Endothelial cell of umbilical vein (primary cell): ENCODE data around the gene CABCOCO1. TPM values are rescaled to one million over a fixed set of nuclear protein-coding genes. Genes with fewer than 3 reads are reported as not detected.

Source experiments
- BruUV-seq: library from RNA; stranded (reverse); fragments of 400-500 nt; replicated peaks from 2 replicates; lab custom pipeline; 2021; lab: Mats Ljungman, UMichigan
- CTCF ChIA-PET: fragments of 300-600, 350-600 bp; sonication (Branson Sonifier 250); formaldehyde crosslinking; loops from one replicate; lab custom pipeline; 2021; ENCODE audit warnings: antibody characterized with exemption, inconsistent platforms; lab: Charles Lee
- POLR2A ChIA-PET: fragments of 300-600, 350-600 bp; sonication (Branson Sonifier 250); formaldehyde crosslinking; loops from one replicate; lab custom pipeline; 2021; ENCODE audit warnings: antibody characterized with exemption, inconsistent platforms; lab: Charles Lee
- DNase-seq: peaks from one replicate; pipeline ENCODE4 v3.0.0-alpha.2; 2011; ENCODE audit warnings: low read depth, low spot score
- FAIRE-seq: peaks from 2 replicates; lab custom pipeline; 2011; peaks lifted over from hg19 to GRCh38; lab: Jason Lieb, UNC
- H2AFZ ChIP-seq: 2 replicates; pipeline ENCODE4 v1.6.0; 2012; ENCODE audit warnings: low read depth, low read length, control low read depth, inconsistent platforms
- H3K27ac ChIP-seq: 2 replicates; pipeline ENCODE4 v1.5.1; 2011; ENCODE audit warnings: low read depth, mild to moderate bottlenecking, control low read depth, low read length, moderate library complexity; ENCODE audit not compliant: insufficient read depth
- H3K27me3 ChIP-seq, 2 experiments: 2 replicates each; pipeline versions ENCODE4 v1.6.0 to v1.6.1; 2011; ENCODE audit warnings: low read length in 2 of 2, mixed read lengths in 1 of 2; ENCODE audit not compliant: control insufficient read depth in 2 of 2, insufficient read depth in 2 of 2
- H3K36me3 ChIP-seq, 2 experiments: 2 replicates in 1 of 2; 3 replicates in 1 of 2; pipeline ENCODE4 v1.5.1; 2011; ENCODE audit warnings: low read length in 2 of 2, mild to moderate bottlenecking in 1 of 2, moderate library complexity in 1 of 2; ENCODE audit not compliant: control insufficient read depth in 2 of 2, insufficient read depth in 2 of 2; ENCODE audit errors: extremely low read depth in 1 of 2
- H3K4me1 ChIP-seq: 3 replicates; pipeline ENCODE4 v1.5.1; 2011; ENCODE audit warnings: mild to moderate bottlenecking, low read length; ENCODE audit not compliant: control insufficient read depth, insufficient read depth; ENCODE audit errors: extremely low read depth
- H3K4me2 ChIP-seq: 2 replicates; pipeline ENCODE4 v1.6.1; 2011; ENCODE audit warnings: low read length, control low read depth, mixed read lengths; ENCODE audit not compliant: insufficient read depth
- H3K4me3 ChIP-seq, 3 experiments: fragments of 200-600 bp in 1 of 3; sonication (generic), shearing (Covaris generic) in 1 of 3; replicated peaks in 1 of 3; 2 replicates each; pipeline ENCODE4 v1.5.1; 2011 to 2016; ENCODE audit warnings: control low read depth in 3 of 3, low read length in 3 of 3, mild to moderate bottlenecking in 2 of 3, inconsistent platforms in 1 of 3, low read depth in 1 of 3, moderate library complexity in 1 of 3; ENCODE audit not compliant: insufficient read depth in 1 of 3
- H3K79me2 ChIP-seq: 2 replicates; pipeline ENCODE4 v1.6.0; 2012; ENCODE audit warnings: low read length, inconsistent platforms; ENCODE audit not compliant: control insufficient read depth, insufficient read depth
- H3K9ac ChIP-seq: replicated peaks from 2 replicates; pipeline ENCODE3; 2011; ENCODE audit warnings: low read length, control low read depth; ENCODE audit not compliant: insufficient read depth; ENCODE audit errors: extremely low read depth
- H3K9me1 ChIP-seq: replicated peaks from 3 replicates; pipeline ENCODE4 v1.6.0; 2011; ENCODE audit warnings: mild to moderate bottlenecking, low read length; ENCODE audit not compliant: control insufficient read depth, insufficient read depth; ENCODE audit errors: extremely low read depth
- H3K9me3 ChIP-seq: replicated peaks from 2 replicates; pipeline ENCODE4 v1.5.1; 2012; ENCODE audit warnings: low read length, inconsistent platforms; ENCODE audit not compliant: control insufficient read depth, insufficient read depth
- H4K20me1 ChIP-seq: replicated peaks from 2 replicates; pipeline ENCODE3; 2011; ENCODE audit warnings: mild to moderate bottlenecking, low read length; ENCODE audit not compliant: control insufficient read depth, insufficient read depth; ENCODE audit errors: extremely low read depth
- EZH2 ChIP-seq: IDR thresholded peaks from 2 replicates; pipeline ENCODE4 v1.6.1; 2012; ENCODE audit warnings: borderline replicate concordance, low read depth, mild to moderate bottlenecking, moderate library complexity, low read length, inconsistent platforms; ENCODE audit not compliant: severe bottlenecking
- FOS ChIP-seq: IDR thresholded peaks from 2 replicates; pipeline ENCODE4 v1.6.1; 2011; ENCODE audit warnings: mild to moderate bottlenecking, low read length, moderate library complexity, borderline replicate concordance; ENCODE audit not compliant: insufficient read depth
- GATA2 ChIP-seq: IDR thresholded peaks from 2 replicates; pipeline ENCODE4 v1.7.0; 2011; ENCODE audit warnings: low read depth, mild to moderate bottlenecking, moderate library complexity, mixed read lengths, low read length; ENCODE audit not compliant: insufficient read length, insufficient read depth
- JUN ChIP-seq: IDR thresholded peaks from 2 replicates; pipeline ENCODE4 v1.6.1; 2011; ENCODE audit warnings: borderline replicate concordance, low read depth; ENCODE audit not compliant: insufficient read length, insufficient read depth
- MYC ChIP-seq: IDR thresholded peaks from one replicate; pipeline ENCODE4 v1.6.1; 2011; ENCODE audit warnings: mild to moderate bottlenecking, low read depth, low read length
- POLR2A ChIP-seq: IDR thresholded peaks from 2 replicates; pipeline ENCODE4 v1.6.1; 2012; ENCODE audit warnings: low read depth, mild to moderate bottlenecking, control low read depth, low read length
- POLR2AphosphoS5 ChIP-seq: IDR thresholded peaks from 2 replicates; pipeline ENCODE4 v1.6.1; 2012; ENCODE audit warnings: low read depth, mild to moderate bottlenecking, control low read depth, low read length, moderate library complexity; ENCODE audit not compliant: insufficient read depth
- dilution Hi-C: fragments of 300-500 bp; cut with MboI; formaldehyde crosslinking; loops from one replicate; pipeline ENCODE4 v1.15.0; 2019; ENCODE audit warnings: low sequenced_read_pairs; ENCODE audit not compliant: extremely low pct_ligation_motif_present
- intact Hi-C: fragments of 100-400 bp; cut with micrococcal nuclease; formaldehyde crosslinking; loops from one replicate; pipeline ENCODE4 v1.10.0; 2022
- polyA plus RNA-seq, 4 experiments: library from polyadenylated mRNA; depleted of rRNA in 3 of 4; stranded (reverse) in 3 of 4; unstranded in 1 of 4; fragments of >200 nt; gene quantifications; 2 replicates each; pipeline versions ENCODE4 v1.2.1 to v1.2.3, GENCODE V29; 2011 to 2012; ENCODE audit warnings: missing spikeins in 1 of 4
- total RNA-seq: library from RNA; stranded (reverse); gene quantifications from 2 replicates; pipeline ENCODE4 v1.2.3, GENCODE V29; 2021
- TF ChIP-seq, protein P1 (sequence below): IDR thresholded peaks from 2 replicates; pipeline ENCODE4 v1.6.1; 2011; ENCODE audit not compliant: insufficient read depth, insufficient read length
- TF ChIP-seq, protein P2 (sequence below), 2 donors: IDR thresholded peaks; 1 replicate in 1 of 2; 2 replicates in 1 of 2; pipeline ENCODE4 v1.5.1; 2011; ENCODE audit warnings: low read length in 2 of 2, mild to moderate bottlenecking in 2 of 2, moderate library complexity in 2 of 2, control low read depth in 1 of 2, inconsistent platforms in 1 of 2, low read depth in 1 of 2; ENCODE audit not compliant: insufficient read depth in 1 of 2; ENCODE audit errors: extremely low read depth in 1 of 2

The CABCOCO1 gene
- total and polyA plus RNA-seq, 2 donors (not counting 3 experiments of a cell fraction or from before 2014, with no cell fraction given): 0.06 to 1.3 TPM

DNA sequence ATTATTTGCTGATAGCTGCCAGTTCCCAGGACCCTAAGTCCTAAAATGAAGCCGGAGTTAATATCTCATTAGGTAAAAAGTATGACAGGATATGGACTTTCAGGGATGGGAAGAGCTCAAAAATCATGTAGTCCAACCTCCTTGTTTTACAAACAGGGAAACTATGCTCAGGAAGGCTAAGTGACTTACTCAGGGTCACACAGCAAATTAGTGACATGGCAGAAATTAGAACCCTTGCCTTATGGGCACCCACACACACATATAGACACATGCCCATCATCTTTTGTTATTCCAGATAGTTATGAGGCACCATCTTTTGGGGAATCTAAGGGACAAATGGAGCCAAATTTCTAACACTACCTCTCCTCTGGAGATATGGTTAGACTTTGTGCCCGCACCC is 147.5 kb downstream of the CABCOCO1 start:
- no peak for TF ChIP-seq FOS
- no peak for TF ChIP-seq MYC
- TF ChIP-seq, protein P1, sequence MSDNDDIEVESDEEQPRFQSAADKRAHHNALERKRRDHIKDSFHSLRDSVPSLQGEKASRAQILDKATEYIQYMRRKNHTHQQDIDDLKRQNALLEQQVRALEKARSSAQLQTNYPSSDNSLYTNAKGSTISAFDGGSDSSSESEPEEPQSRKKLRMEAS: no peak
- no peak for TF ChIP-seq GATA2
- TF ChIP-seq, protein P2, sequence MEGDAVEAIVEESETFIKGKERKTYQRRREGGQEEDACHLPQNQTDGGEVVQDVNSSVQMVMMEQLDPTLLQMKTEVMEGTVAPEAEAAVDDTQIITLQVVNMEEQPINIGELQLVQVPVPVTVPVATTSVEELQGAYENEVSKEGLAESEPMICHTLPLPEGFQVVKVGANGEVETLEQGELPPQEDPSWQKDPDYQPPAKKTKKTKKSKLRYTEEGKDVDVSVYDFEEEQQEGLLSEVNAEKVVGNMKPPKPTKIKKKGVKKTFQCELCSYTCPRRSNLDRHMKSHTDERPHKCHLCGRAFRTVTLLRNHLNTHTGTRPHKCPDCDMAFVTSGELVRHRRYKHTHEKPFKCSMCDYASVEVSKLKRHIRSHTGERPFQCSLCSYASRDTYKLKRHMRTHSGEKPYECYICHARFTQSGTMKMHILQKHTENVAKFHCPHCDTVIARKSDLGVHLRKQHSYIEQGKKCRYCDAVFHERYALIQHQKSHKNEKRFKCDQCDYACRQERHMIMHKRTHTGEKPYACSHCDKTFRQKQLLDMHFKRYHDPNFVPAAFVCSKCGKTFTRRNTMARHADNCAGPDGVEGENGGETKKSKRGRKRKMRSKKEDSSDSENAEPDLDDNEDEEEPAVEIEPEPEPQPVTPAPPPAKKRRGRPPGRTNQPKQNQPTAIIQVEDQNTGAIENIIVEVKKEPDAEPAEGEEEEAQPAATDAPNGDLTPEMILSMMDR (IDR thresholded peaks at IDR 0.05; ENCODE audit: extremely low read depth in 1 of 2, insufficient read depth in 1 of 2, low read depth in 1 of 2, low read length in 2 of 2): no peak
- no peak for TF ChIP-seq EZH2
- no peak for TF ChIP-seq JUN
- TF ChIP-seq POLR2AphosphoS5: no peak
- no peak for TF ChIP-seq POLR2A
- no peaks in the 10 kb centered on the region for H3K79me2 ChIP-seq
- H3K27ac ChIP-seq: no peak overlapping the region
- H3K4me1 ChIP-seq: no peaks in the 10 kb centered on the region
- DNase-seq (no peak), FAIRE-seq (peak; percentile 31)
- H3K36me3 ChIP-seq: no peaks in the 10 kb centered on the region
- no peak overlapping the region for H3K4me3 ChIP-seq
- H3K9me1 ChIP-seq: no peaks in the 10 kb centered on the region
- H3K27me3 ChIP-seq: no peaks in the 10 kb centered on the region
- no peak overlapping the region for H3K4me2 ChIP-seq
- BruUV-seq: no TSS peak
- H2AFZ ChIP-seq: no peak overlapping the region
- ChIA-PET CTCF (interaction anchor here (0.9 to 2.5 kb wide), 4 partner anchors 9 to 59 kb away, joined by 4 to 8 read pairs (median 4); no protein-coding TSS in a partner anchor), POLR2A (no interaction called here)
- intact Hi-C loops (no loop called here), dilution Hi-C loops (no loop called here)
- H4K20me1 ChIP-seq: no peaks in the 10 kb centered on the region
- no peaks in the 10 kb centered on the region for H3K9me3 ChIP-seq
- no peak overlapping the region for H3K9ac ChIP-seq
